IMR-90 (cell line): ENCODE data around the gene CDK6. TPM values are rescaled to one million over a fixed set of nuclear protein-coding genes. Genes with fewer than 3 reads are reported as not detected.
A peak's percentile ranks its signal among the peaks of the same experiment; 100 is the strongest.

Source experiments
- ATAC-seq: fragments of 200-7000 bp; cut with Tn5 transposase; 2 replicates; pipeline ENCODE4 v1.9.1; 2020; ENCODE audit warnings: low read depth, mild to moderate bottlenecking, moderate library complexity
- BruUV-seq: library from RNA; stranded (reverse); fragments of 400-500 nt; replicated peaks from 2 replicates; lab custom pipeline; 2021; lab: Mats Ljungman, UMichigan
- CTCF ChIA-PET: fragments of 300-600 bp; formaldehyde crosslinking; extraction: SDS; loops from one replicate; lab custom pipeline; 2021; ENCODE audit warnings: antibody characterized with exemption; lab: Yijun Ruan, JAX
- POLR2A ChIA-PET: fragments of 300-600 bp; sonication (Branson Sonifier 250); formaldehyde crosslinking; loops from one replicate; lab custom pipeline; 2022; ENCODE audit warnings: antibody characterized with exemption; ENCODE audit not compliant: unreplicated experiment; lab: Charles Lee
- DNase-seq: peaks from one replicate; pipeline ENCODE4 v3.0.0; 2013
- H2AFZ ChIP-seq: replicated peaks from 2 replicates; pipeline ENCODE3; 2013; ENCODE audit warnings: low read length, mild to moderate bottlenecking; ENCODE audit not compliant: poor library complexity
- H2AK5ac ChIP-seq: 2 replicates; pipeline ENCODE4 v1.6.1; 2013; ENCODE audit warnings: low read depth, low read length, inconsistent platforms
- H2AK9ac ChIP-seq: replicated peaks from 2 replicates; pipeline ENCODE3; 2013; ENCODE audit warnings: mild to moderate bottlenecking, low read depth, low read length, moderate library complexity; ENCODE audit not compliant: poor library complexity
- H2BK120ac ChIP-seq: 2 replicates; pipeline ENCODE4 v1.6.1; 2013; ENCODE audit warnings: low read depth, low read length, inconsistent platforms
- H2BK15ac ChIP-seq: 3 replicates; pipeline ENCODE4 v1.6.1; 2013; ENCODE audit warnings: low read depth, low read length, inconsistent platforms
- H2BK20ac ChIP-seq: 2 replicates; pipeline ENCODE4 v1.6.1; 2013; ENCODE audit warnings: low read depth, mild to moderate bottlenecking, inconsistent platforms, low read length, moderate library complexity
- H2BK5ac ChIP-seq: 2 replicates; pipeline ENCODE4 v1.6.1; 2013; ENCODE audit warnings: mild to moderate bottlenecking, low read depth, low read length, inconsistent platforms; ENCODE audit not compliant: poor library complexity, severe bottlenecking
- H3K14ac ChIP-seq: replicated peaks from 2 replicates; pipeline ENCODE4 v1.6.1; 2013; ENCODE audit warnings: low read depth, low read length, inconsistent platforms
- H3K18ac ChIP-seq: 2 replicates; pipeline ENCODE4 v1.6.1; 2013; ENCODE audit warnings: low read depth, low read length, control low read depth
- H3K23ac ChIP-seq: 2 replicates; pipeline ENCODE4 v1.6.1; 2013; ENCODE audit warnings: low read depth, low read length, inconsistent platforms
- H3K27ac ChIP-seq: 2 replicates; pipeline ENCODE4 v1.5.1; 2013; ENCODE audit warnings: mild to moderate bottlenecking, control low read depth, low read length; ENCODE audit not compliant: insufficient read depth
- H3K27me3 ChIP-seq: 2 replicates; pipeline ENCODE4 v1.6.1; 2013; ENCODE audit warnings: low read length; ENCODE audit not compliant: control insufficient read depth, insufficient read depth
- H3K36me3 ChIP-seq: 2 replicates; pipeline ENCODE4 v1.6.1; 2013; ENCODE audit warnings: low read length, mixed read lengths; ENCODE audit not compliant: control insufficient read depth, insufficient read depth
- H3K4ac ChIP-seq: 2 replicates; pipeline ENCODE4 v1.6.1; 2013; ENCODE audit warnings: low read depth, low read length, inconsistent platforms
- H3K4me1 ChIP-seq: 2 replicates; pipeline ENCODE4 v1.6.1; 2013; ENCODE audit warnings: low read length, mixed read lengths; ENCODE audit not compliant: control insufficient read depth, insufficient read depth
- H3K4me2 ChIP-seq: 2 replicates; pipeline ENCODE4 v1.6.1; 2013; ENCODE audit warnings: low read depth, mild to moderate bottlenecking, control low read depth, low read length, moderate library complexity
- H3K4me3 ChIP-seq: 2 replicates; pipeline ENCODE4 v1.5.1; 2013; ENCODE audit warnings: low read depth, mild to moderate bottlenecking, control low read depth, low read length, moderate library complexity; ENCODE audit not compliant: insufficient read depth
- H3K56ac ChIP-seq: 2 replicates; pipeline ENCODE4 v1.6.1; 2013; ENCODE audit warnings: low read length, inconsistent platforms; ENCODE audit not compliant: insufficient read depth; ENCODE audit errors: extremely low read depth
- H3K79me1 ChIP-seq, 2 experiments: 2 replicates each; pipeline ENCODE4 v1.6.1; 2013; ENCODE audit warnings: low read length in 2 of 2, inconsistent platforms in 1 of 2, low read depth in 1 of 2
- H3K9ac ChIP-seq: 2 replicates; pipeline ENCODE4 v1.6.1; 2013; ENCODE audit warnings: low read depth, low read length, control low read depth
- H3K9me1 ChIP-seq: 2 replicates; pipeline ENCODE4 v1.6.1; 2013; ENCODE audit warnings: low read length, inconsistent platforms; ENCODE audit not compliant: insufficient read depth
- H3K9me3 ChIP-seq: 2 replicates; pipeline ENCODE4 v1.6.1; 2013; ENCODE audit warnings: low read length; ENCODE audit not compliant: control insufficient read depth, insufficient read depth
- H4K20me1 ChIP-seq: 2 replicates; pipeline ENCODE4 v1.6.1; 2013; ENCODE audit warnings: low read length, inconsistent platforms; ENCODE audit not compliant: insufficient read depth
- H4K5ac ChIP-seq: 2 replicates; pipeline ENCODE4 v1.6.1; 2013; ENCODE audit warnings: mild to moderate bottlenecking, low read depth, low read length, control low read depth
- H4K8ac ChIP-seq, 2 experiments: 2 replicates each; pipeline ENCODE4 v1.6.1; 2013; ENCODE audit warnings: low read depth in 2 of 2, low read length in 2 of 2, control low read depth in 1 of 2, inconsistent platforms in 1 of 2
- H4K91ac ChIP-seq: 2 replicates; pipeline ENCODE4 v1.6.1; 2013; ENCODE audit warnings: low read depth, low read length, inconsistent platforms; ENCODE audit not compliant: insufficient read depth
- BHLHE40 ChIP-seq: fragments of 150-350 bp; IDR thresholded peaks from 2 replicates; pipeline ENCODE4 v1.6.1; 2016; ENCODE audit warnings: mild to moderate bottlenecking, low read depth, low read length
- MAFK ChIP-seq: IDR thresholded peaks from 2 replicates; pipeline ENCODE4 v1.6.1; 2012; ENCODE audit warnings: low read depth, low read length, improper control_type of control experiment
- WGBS, 2 experiments: methylation state at CpG; one replicate each; pipeline versions ENCODE4 v1.1.5 to v1.1.7; 2013; ENCODE audit warnings: missing lambda C conversion rate in 2 of 2; ENCODE audit not compliant: insufficient read length in 1 of 2; ENCODE audit errors: extremely low coverage in 2 of 2; 5-methylcytosine and 5-hydroxymethylcytosine counted together
- dilution Hi-C: fragments of 300-500 bp; cut with HindIII; formaldehyde crosslinking; loops from one replicate; pipeline ENCODE4 v1.14.3; 2018; ENCODE audit warnings: low sequenced_read_pairs; ENCODE audit not compliant: unreplicated experiment
- in situ Hi-C: fragments of 300-500 bp; cut with MboI; formaldehyde crosslinking; loops from 3 replicates; pipeline ENCODE4 v1.14.3; 2019; ENCODE audit warnings: low sequenced_read_pairs, inconsistent platforms, mixed read lengths
- intact Hi-C: fragments of 100-400 bp; cut with micrococcal nuclease; formaldehyde crosslinking; loops from 2 replicates; pipeline ENCODE4 v1.10.0; 2022
- polyA plus RNA-seq, 3 experiments: library from polyadenylated mRNA; depleted of rRNA; stranded (reverse); fragments of >200 nt; gene quantifications; 2 replicates each; pipeline ENCODE4 v1.2.3, GENCODE V29; 2012; ENCODE audit warnings: low replicate concordance in 1 of 3
- total RNA-seq: library from RNA; depleted of rRNA; stranded (reverse); fragments of >200 nt; gene quantifications from 2 replicates; pipeline ENCODE4 v1.2.3, GENCODE V29; 2012

Gene CDK6
- total and polyA plus RNA-seq, 2 of the 4 experiments (the other 2 are of a cell fraction) = 21.5 to 195 TPM

DNA sequence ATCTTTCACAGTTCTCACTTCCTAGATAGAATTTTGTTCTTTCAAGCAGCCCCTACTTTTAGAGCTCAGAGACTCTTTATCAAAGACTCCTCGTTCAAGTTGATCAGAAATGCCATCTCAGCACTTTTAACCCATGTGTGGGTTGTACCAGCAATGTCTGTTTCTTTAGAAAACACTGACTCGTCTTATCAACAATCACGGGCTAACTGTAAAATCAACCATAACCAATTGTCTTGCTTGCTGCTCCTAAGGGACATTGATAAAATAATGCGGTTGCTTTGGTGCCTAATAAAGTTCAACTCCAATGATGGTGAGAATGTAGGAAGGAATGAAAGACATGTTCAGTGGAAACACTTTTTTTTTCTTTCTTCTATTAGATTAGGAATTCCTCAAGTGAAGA is 12.9 kb upstream of the CDK6 start:
- whole genome bisulfite sequencing, 2 experiments = no CpG with 5 or more reads among the region's 4 CpGs
- H3K56ac ChIP-seq = no peak overlapping the region
- H4K8ac ChIP-seq = no peak overlapping the region
- no peak overlapping the region for H3K4me3 ChIP-seq
- no peak overlapping the region for H3K27ac ChIP-seq
- dilution Hi-C loops (no loop called here), in situ Hi-C loops (loop anchor here (5.0 kb wide), 1 partner anchor 38 kb away; no protein-coding TSS in a partner anchor), intact Hi-C loops (no loop called here)
- no peak overlapping the region; the same call in 1 of the 2 replicates for H4K5ac ChIP-seq
- H3K4me1 ChIP-seq = no peaks in the 10 kb centered on the region; the same call in 1 of the 2 replicates
- ATAC-seq = no peak
- H3K14ac ChIP-seq = no peak overlapping the region
- BruUV-seq = no TSS peak
- DNase-seq = no peak
- H4K91ac ChIP-seq = no peak overlapping the region
- H3K9me1 ChIP-seq = no peaks in the 10 kb centered on the region
- no peak overlapping the region for H2AK5ac ChIP-seq
- H2AFZ ChIP-seq = no peak overlapping the region
- H4K20me1 ChIP-seq = no peaks in the 10 kb centered on the region
- no peaks in the 10 kb centered on the region for H3K79me1 ChIP-seq
- no peak overlapping the region for H3K9ac ChIP-seq
- no peak overlapping the region for H3K4ac ChIP-seq
- no peak overlapping the region for H2BK20ac ChIP-seq
- no peak overlapping the region for H2BK15ac ChIP-seq
- no peaks in the 10 kb centered on the region for H3K27me3 ChIP-seq
- no peak overlapping the region for H3K23ac ChIP-seq
- no peak overlapping the region for H3K18ac ChIP-seq
- H2BK120ac ChIP-seq = no peak overlapping the region
- ChIA-PET POLR2A (no interaction called here), CTCF (no interaction called here)
- no peak overlapping the region for H3K4me2 ChIP-seq
- H3K36me3 ChIP-seq = no peaks in the 10 kb centered on the region
- H2AK9ac ChIP-seq = no peak overlapping the region
- H2BK5ac ChIP-seq = no peak overlapping the region
- no peaks in the 10 kb centered on the region for H3K9me3 ChIP-seq
- peak; percentile 99 for TF ChIP-seq MAFK
- no peak for TF ChIP-seq BHLHE40
